HEK293 (cell line): ENCODE measurements around the gene ANKRD33.

Source experiments
- CTCF ChIP-seq: fragments of 450-650 bp; formaldehyde crosslinking; IDR thresholded peaks from 2 replicates; pipeline ENCODE4 v1.5.1; 2016; ENCODE audit warnings: missing biosample characterization, missing genetic modification characterization
- REST ChIP-seq: fragments of 450-650 bp; formaldehyde crosslinking; IDR thresholded peaks from 2 replicates; pipeline ENCODE4 v1.5.1; 2016; ENCODE audit warnings: missing biosample characterization, missing genetic modification characterization
- SP7 ChIP-seq: fragments of 450-650 bp; formaldehyde crosslinking; IDR thresholded peaks from 2 replicates; pipeline ENCODE4 v1.5.1; 2016; ENCODE audit warnings: missing biosample characterization, missing genetic modification characterization
- YY1 ChIP-seq: fragments of 450-650 bp; formaldehyde crosslinking; IDR thresholded peaks from 2 replicates; pipeline ENCODE4 v1.5.1; 2018; ENCODE audit warnings: missing biosample characterization, missing genetic modification characterization
- ZNF184 ChIP-seq: fragments of 450-650 bp; IDR thresholded peaks from 2 replicates; pipeline ENCODE4 v1.5.1; 2018; ENCODE audit warnings: missing biosample characterization, mild to moderate bottlenecking, missing genetic modification characterization
- ZNF426 ChIP-seq: fragments of 450-650 bp; formaldehyde crosslinking; IDR thresholded peaks from 2 replicates; pipeline ENCODE4 v1.5.1; 2017; ENCODE audit warnings: missing biosample characterization, missing genetic modification characterization, mild to moderate bottlenecking, inconsistent platforms, moderate library complexity
- ZNF639 ChIP-seq: fragments of 450-650 bp; formaldehyde crosslinking; IDR thresholded peaks from 2 replicates; pipeline ENCODE4 v1.5.1; 2016; ENCODE audit warnings: missing biosample characterization, missing genetic modification characterization
- ZNF830 ChIP-seq: fragments of 450-650 bp; IDR thresholded peaks from 2 replicates; pipeline ENCODE4 v1.5.0; 2018; ENCODE audit warnings: missing biosample characterization, missing genetic modification characterization, low read depth, mild to moderate bottlenecking, moderate library complexity

GRCh38 chr12:51866762-51867161 lies 21.1 kb upstream of the ANKRD33 start:
- TF ChIP-seq ZNF639 (tag by site-specific recombination) (no peak), YY1 (no peak), CTCF (tag by site-specific recombination) (no peak), ZNF184 (tag by site-specific recombination) (no peak), REST (tag by site-specific recombination) (no peak), ZNF426 (tag by site-specific recombination) (no peak), ZNF830 (tag by site-specific recombination) (no peak), SP7 (no peak)
